ENCODE measurements around the gene CACNA2D2. TPM values are rescaled to one million over a fixed set of nuclear protein-coding genes. Genes with fewer than 3 reads are reported as not detected.

CACNA2D2 gene
- polyA plus RNA-seq, 1 of the 3 experiments (the other 2 are of a cell fraction), result 1.1 TPM

DNA sequence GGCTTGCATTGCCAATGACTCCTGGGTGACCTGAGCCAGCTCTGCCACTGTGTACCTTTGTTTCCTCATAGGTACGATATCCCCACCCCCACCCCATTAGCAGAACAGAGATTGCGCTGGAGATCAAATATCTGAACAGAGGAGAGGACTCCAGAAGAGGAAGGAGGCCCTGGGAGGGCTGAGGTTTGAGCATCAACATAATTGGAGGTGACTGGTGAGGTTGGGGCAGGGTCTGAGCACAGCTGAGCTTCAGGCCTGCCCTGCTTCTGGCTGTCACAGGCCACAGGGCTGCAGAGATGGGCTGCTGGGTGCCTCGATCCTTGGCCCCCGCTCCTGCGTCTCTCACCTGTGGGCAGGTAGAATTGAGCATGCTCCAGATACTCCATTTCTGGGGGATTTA, 21.3 kb upstream of the CACNA2D2 start:
- Histone ChIP-seq H3K9ac (no peak overlapping the region), H3K79me2 (ENCODE audit: insufficient read depth) (no peaks in the 10 kb centered on the region), H3K27me3 (ENCODE audit: insufficient read depth) (peaks cover 27% of the 10 kb centered on the region), H3K4me1 (ENCODE audit: control insufficient read depth in 1 of 2, insufficient read depth in 2 of 2, low read depth in 1 of 2, low read length in 1 of 2) (peaks cover 0 to 28% of the 10 kb centered on the region in 2 experiments; a peak in 1 of 4 replicates), H2AFZ (ENCODE audit: low read depth) (no peak overlapping the region), H3F3A (replicated peaks; ENCODE audit: insufficient read depth) (no peaks in the 10 kb centered on the region), H4K20me1 (ENCODE audit: insufficient read depth) (no peaks in the 10 kb centered on the region), H3K36me3 (replicated peaks in 1 of 2; ENCODE audit: control insufficient read depth in 1 of 2, insufficient read depth in 2 of 2, low read length in 1 of 2) (no peaks in the 10 kb centered on the region), H3K4me2 (no peak overlapping the region), H3K9me2 (no peaks in the 10 kb centered on the region), H3K27ac (ENCODE audit: low read depth in 2 of 2, low read length in 1 of 2) (no peak overlapping the region), H3K9me3 (no peaks in the 10 kb centered on the region), H3K4me3 (ENCODE audit: low read depth in 2 of 2, low read length in 1 of 2) (no peak overlapping the region)
- TF ChIP-seq, protein P1, sequence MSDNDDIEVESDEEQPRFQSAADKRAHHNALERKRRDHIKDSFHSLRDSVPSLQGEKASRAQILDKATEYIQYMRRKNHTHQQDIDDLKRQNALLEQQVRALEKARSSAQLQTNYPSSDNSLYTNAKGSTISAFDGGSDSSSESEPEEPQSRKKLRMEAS (IDR thresholded peaks at IDR 0.05; ENCODE audit: low read depth), result no peak
- TF ChIP-seq, protein P2, sequence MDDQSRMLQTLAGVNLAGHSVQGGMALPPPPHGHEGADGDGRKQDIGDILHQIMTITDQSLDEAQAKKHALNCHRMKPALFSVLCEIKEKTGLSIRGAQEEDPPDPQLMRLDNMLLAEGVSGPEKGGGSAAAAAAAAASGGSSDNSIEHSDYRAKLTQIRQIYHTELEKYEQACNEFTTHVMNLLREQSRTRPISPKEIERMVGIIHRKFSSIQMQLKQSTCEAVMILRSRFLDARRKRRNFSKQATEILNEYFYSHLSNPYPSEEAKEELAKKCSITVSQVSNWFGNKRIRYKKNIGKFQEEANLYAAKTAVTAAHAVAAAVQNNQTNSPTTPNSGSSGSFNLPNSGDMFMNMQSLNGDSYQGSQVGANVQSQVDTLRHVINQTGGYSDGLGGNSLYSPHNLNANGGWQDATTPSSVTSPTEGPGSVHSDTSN (IDR thresholded peaks at IDR 0.05), result no peak
- TF ChIP-seq YY1 (IDR thresholded peaks at IDR 0.05; ENCODE audit: low read depth) (no peak), ELF1 (IDR thresholded peaks at IDR 0.05) (no peak), RAD21 (IDR thresholded peaks at IDR 0.05; ENCODE audit: low read length) (no peak)
- TF ChIP-seq, protein P3, sequence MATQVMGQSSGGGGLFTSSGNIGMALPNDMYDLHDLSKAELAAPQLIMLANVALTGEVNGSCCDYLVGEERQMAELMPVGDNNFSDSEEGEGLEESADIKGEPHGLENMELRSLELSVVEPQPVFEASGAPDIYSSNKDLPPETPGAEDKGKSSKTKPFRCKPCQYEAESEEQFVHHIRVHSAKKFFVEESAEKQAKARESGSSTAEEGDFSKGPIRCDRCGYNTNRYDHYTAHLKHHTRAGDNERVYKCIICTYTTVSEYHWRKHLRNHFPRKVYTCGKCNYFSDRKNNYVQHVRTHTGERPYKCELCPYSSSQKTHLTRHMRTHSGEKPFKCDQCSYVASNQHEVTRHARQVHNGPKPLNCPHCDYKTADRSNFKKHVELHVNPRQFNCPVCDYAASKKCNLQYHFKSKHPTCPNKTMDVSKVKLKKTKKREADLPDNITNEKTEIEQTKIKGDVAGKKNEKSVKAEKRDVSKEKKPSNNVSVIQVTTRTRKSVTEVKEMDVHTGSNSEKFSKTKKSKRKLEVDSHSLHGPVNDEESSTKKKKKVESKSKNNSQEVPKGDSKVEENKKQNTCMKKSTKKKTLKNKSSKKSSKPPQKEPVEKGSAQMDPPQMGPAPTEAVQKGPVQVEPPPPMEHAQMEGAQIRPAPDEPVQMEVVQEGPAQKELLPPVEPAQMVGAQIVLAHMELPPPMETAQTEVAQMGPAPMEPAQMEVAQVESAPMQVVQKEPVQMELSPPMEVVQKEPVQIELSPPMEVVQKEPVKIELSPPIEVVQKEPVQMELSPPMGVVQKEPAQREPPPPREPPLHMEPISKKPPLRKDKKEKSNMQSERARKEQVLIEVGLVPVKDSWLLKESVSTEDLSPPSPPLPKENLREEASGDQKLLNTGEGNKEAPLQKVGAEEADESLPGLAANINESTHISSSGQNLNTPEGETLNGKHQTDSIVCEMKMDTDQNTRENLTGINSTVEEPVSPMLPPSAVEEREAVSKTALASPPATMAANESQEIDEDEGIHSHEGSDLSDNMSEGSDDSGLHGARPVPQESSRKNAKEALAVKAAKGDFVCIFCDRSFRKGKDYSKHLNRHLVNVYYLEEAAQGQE (IDR thresholded peaks at IDR 0.05; ENCODE audit: low read depth, low read length), result no peak
- ChIA-PET CTCF (interaction anchor here (0.6 to 8.8 kb wide), 6 partner anchors 11 to 1196 kb away, joined by 3 to 114 read pairs (median 4); no protein-coding TSS in a partner anchor), POLR2A (no interaction called here)
- no peak for DNase-seq
- WGBS (ENCODE audit: low lambda C conversion rate), result 33% methylated on average over 1 of the region's 5 CpGs

DNA sequence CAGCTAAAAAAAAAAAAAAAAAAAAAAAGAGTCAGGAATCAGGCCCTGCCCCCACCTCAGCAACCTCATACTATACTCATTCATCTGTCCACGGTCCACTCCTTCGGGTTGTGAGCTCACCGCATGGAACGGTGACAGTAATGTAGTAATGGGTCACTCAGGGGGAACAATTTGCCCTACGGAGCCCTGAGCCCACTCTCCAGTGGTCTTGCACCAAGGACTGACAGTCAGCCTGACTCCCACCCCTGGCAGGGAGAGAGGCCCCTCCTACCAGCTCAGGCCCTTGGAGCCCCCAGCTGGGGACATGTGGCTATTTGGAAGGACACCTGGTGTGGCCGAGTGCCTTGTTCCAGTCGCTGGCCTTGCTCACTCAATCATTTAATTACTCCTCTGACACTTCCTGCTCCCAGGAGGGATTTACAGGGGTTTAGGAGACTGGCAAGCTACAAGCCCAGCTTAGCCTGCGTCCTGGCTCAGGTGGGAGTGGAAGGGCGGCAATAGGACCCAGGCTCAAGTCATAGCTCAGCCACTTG, 19.9 kb upstream of the CACNA2D2 start:
- Histone ChIP-seq H3K27ac (ENCODE audit: low read depth in 2 of 2, low read length in 1 of 2) (no peak overlapping the region; a peak in 1 of 4 replicates), H3K36me3 (replicated peaks in 1 of 2; ENCODE audit: control insufficient read depth in 1 of 2, insufficient read depth in 2 of 2, low read length in 1 of 2) (no peaks in the 10 kb centered on the region), H3K4me1 (ENCODE audit: control insufficient read depth in 1 of 2, insufficient read depth in 2 of 2, low read depth in 1 of 2, low read length in 1 of 2) (peaks cover 0 to 41% of the 10 kb centered on the region in 2 experiments; a peak in 1 of 4 replicates), H2AFZ (ENCODE audit: low read depth) (no peak overlapping the region), H3K9me2 (no peaks in the 10 kb centered on the region), H3K4me3 (ENCODE audit: low read depth in 2 of 2, low read length in 1 of 2) (no peak overlapping the region), H3K9me3 (no peaks in the 10 kb centered on the region), H3K9ac (no peak overlapping the region), H3K4me2 (no peak overlapping the region), H3F3A (replicated peaks; ENCODE audit: insufficient read depth) (no peaks in the 10 kb centered on the region), H3K79me2 (ENCODE audit: insufficient read depth) (no peaks in the 10 kb centered on the region), H3K27me3 (ENCODE audit: insufficient read depth) (peaks cover 21% of the 10 kb centered on the region; the same call in 1 of the 2 replicates), H4K20me1 (ENCODE audit: insufficient read depth) (no peaks in the 10 kb centered on the region)
- ChIA-PET POLR2A (no interaction called here), CTCF (interaction anchor here (0.6 to 8.8 kb wide), 11 partner anchors 9 to 153 kb away, joined by 3 to 114 read pairs (median 3); no protein-coding TSS in a partner anchor)
- 63% methylated on average over 7 of the region's 9 CpGs for WGBS (ENCODE audit: low lambda C conversion rate)
- no peak for DNase-seq
- TF ChIP-seq MEF2A (IDR thresholded peaks at IDR 0.05; ENCODE audit: borderline replicate concordance, low read depth) (no peak), EP300 (IDR thresholded peaks at IDR 0.05; ENCODE audit: borderline replicate concordance in 1 of 2, low read depth in 1 of 2, low read length in 1 of 2) (0 out of 4 replicates have a peak, but pooled peaks of 1 of the 2 experiments have one; percentile 22), GABPA (IDR thresholded peaks at IDR 0.05; ENCODE audit: low read depth) (no peak)
- TF ChIP-seq, protein P2 (IDR thresholded peaks at IDR 0.05), result no peak

Data from SK-N-SH (cell line).